ENCODE data around the gene LRRK1. TPM values are rescaled to one million over a fixed set of nuclear protein-coding genes. Genes with fewer than 3 reads are reported as not detected.

Gene LRRK1
- total and polyA plus RNA-seq, 2 experiments from 2014 or later: 2.6 to 4.5 TPM

DNA sequence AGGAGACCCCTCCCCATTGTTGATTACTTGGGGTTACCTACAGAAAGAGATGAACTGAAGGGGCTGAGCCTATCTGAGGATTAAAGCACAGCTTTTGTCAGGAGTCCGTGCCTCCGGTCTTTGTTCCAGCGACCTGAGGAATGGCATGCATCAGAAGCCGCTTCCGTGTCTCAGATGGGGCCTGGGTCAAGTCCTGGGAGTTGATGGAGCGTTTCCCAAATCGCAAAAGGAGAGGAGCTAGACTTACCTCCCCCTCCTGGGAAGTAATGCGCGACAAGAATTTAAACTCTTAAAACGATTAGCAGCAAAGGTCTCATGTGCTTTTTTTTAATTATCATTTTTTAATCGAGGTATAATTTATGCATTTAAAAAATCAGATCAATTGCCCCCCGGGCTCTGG is 40.5 kb upstream of the LRRK1 start:
- Histone ChIP-seq H2AFZ (no peak overlapping the region; the same call in 1 of the 2 replicates), H3K4me1 (ENCODE audit: insufficient read depth) (peaks cover 15% of the 10 kb centered on the region), H3K4me2 (peak overlapping the region; percentile 64), H3K9me2 (ENCODE audit: insufficient read depth) (no peaks in the 10 kb centered on the region), H3K27ac (ENCODE audit: low read depth) (no peak overlapping the region), H3K4me3 (peak overlapping the region; percentile 76), H3F3A (replicated peaks; ENCODE audit: low read depth) (peaks cover 8% of the 10 kb centered on the region; the same call in 1 of the 2 replicates), H3K79me2 (replicated peaks; ENCODE audit: insufficient read depth) (no peaks in the 10 kb centered on the region), H3K27me3 (ENCODE audit: insufficient read depth) (peaks cover 66% of the 10 kb centered on the region), H4K20me1 (replicated peaks; ENCODE audit: insufficient read depth) (no peaks in the 10 kb centered on the region), H3K36me3 (ENCODE audit: insufficient read depth) (no peaks in the 10 kb centered on the region)
- no peak for TF ChIP-seq EZH2phosphoT487 (IDR thresholded peaks at IDR 0.05; ENCODE audit: unreplicated experiment)
- TF ChIP-seq ZNF331 (CRISPR knock-in tag; IDR thresholded peaks at IDR 0.05; ENCODE audit: low read depth): no peak
- TF ChIP-seq CREB1 (CRISPR knock-in tag; IDR thresholded peaks at IDR 0.05; ENCODE audit: low read depth): 0 out of 2 replicates have a peak, but pooled peaks have one; percentile 3
- TF ChIP-seq JUNB (IDR thresholded peaks at IDR 0.05; ENCODE audit: unreplicated experiment): no peak
- TF ChIP-seq ZNF114 (CRISPR knock-in tag; IDR thresholded peaks at IDR 0.05): no peak
- TF ChIP-seq, protein P1, sequence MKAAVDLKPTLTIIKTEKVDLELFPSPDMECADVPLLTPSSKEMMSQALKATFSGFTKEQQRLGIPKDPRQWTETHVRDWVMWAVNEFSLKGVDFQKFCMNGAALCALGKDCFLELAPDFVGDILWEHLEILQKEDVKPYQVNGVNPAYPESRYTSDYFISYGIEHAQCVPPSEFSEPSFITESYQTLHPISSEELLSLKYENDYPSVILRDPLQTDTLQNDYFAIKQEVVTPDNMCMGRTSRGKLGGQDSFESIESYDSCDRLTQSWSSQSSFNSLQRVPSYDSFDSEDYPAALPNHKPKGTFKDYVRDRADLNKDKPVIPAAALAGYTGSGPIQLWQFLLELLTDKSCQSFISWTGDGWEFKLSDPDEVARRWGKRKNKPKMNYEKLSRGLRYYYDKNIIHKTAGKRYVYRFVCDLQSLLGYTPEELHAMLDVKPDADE (IDR thresholded peaks at IDR 0.05): no peak
- TF ChIP-seq EZH2 (IDR thresholded peaks at IDR 0.05; ENCODE audit: low read depth, unreplicated experiment): peak; percentile 73
- Mint-ChIP-seq H3K9me3 (0 out of 3 replicates have a peak, but pooled peaks cover 2% of the 10 kb centered on the region), H3K4me3 (peak overlapping the region; percentile 76), H3K27ac (no peak overlapping the region), H3K4me1 (peaks cover 25% of the 10 kb centered on the region), H3K36me3 (ENCODE audit: low read depth) (no peaks in the 10 kb centered on the region; the same call in 2 of the 3 replicates), H3K27me3 (ENCODE audit: insufficient read depth, low read depth, poor library complexity) (peaks cover 50% of the 10 kb centered on the region)
- DNase-seq (ENCODE audit: low spot score) (peak; percentile 75), ATAC-seq (peak; percentile 41)

DNA sequence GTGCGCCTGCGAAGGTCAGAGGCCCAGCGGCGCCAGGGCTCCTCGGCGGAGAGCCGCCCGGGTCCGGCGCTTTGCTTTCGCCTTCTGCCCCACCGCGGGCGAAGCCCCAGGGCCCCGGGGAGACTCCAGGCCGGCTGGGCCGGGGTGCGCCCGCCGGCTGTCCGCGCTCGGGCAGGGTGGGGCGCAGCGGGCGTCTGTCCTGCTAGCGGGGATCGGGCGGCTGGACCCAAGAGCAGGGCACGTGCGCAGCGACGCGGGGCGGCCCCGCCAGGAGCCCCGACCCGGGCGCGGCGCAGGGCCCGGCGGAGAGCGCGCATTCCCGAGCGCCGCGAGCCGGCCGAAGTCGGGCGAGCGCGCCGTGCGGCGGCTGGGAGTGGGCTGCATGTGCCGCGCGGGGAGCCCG is 40.1 kb upstream of the LRRK1 start:
- peaks cover 70% of the 10 kb centered on the region for H3K27me3 ChIP-seq (ENCODE audit: insufficient read depth)
- peak overlapping the region; percentile 64 for H3K4me2 ChIP-seq
- no peak overlapping the region; the same call in 1 of the 2 replicates for H2AFZ ChIP-seq

More for the DNA sequence above, 40.1 kb upstream of the LRRK1 start:
- TF ChIP-seq, protein P1 (IDR thresholded peaks at IDR 0.05): no peak
- no peak for TF ChIP-seq POLR2AphosphoS5 (IDR thresholded peaks at IDR 0.05; ENCODE audit: low read depth)
- TF ChIP-seq, protein P2, sequence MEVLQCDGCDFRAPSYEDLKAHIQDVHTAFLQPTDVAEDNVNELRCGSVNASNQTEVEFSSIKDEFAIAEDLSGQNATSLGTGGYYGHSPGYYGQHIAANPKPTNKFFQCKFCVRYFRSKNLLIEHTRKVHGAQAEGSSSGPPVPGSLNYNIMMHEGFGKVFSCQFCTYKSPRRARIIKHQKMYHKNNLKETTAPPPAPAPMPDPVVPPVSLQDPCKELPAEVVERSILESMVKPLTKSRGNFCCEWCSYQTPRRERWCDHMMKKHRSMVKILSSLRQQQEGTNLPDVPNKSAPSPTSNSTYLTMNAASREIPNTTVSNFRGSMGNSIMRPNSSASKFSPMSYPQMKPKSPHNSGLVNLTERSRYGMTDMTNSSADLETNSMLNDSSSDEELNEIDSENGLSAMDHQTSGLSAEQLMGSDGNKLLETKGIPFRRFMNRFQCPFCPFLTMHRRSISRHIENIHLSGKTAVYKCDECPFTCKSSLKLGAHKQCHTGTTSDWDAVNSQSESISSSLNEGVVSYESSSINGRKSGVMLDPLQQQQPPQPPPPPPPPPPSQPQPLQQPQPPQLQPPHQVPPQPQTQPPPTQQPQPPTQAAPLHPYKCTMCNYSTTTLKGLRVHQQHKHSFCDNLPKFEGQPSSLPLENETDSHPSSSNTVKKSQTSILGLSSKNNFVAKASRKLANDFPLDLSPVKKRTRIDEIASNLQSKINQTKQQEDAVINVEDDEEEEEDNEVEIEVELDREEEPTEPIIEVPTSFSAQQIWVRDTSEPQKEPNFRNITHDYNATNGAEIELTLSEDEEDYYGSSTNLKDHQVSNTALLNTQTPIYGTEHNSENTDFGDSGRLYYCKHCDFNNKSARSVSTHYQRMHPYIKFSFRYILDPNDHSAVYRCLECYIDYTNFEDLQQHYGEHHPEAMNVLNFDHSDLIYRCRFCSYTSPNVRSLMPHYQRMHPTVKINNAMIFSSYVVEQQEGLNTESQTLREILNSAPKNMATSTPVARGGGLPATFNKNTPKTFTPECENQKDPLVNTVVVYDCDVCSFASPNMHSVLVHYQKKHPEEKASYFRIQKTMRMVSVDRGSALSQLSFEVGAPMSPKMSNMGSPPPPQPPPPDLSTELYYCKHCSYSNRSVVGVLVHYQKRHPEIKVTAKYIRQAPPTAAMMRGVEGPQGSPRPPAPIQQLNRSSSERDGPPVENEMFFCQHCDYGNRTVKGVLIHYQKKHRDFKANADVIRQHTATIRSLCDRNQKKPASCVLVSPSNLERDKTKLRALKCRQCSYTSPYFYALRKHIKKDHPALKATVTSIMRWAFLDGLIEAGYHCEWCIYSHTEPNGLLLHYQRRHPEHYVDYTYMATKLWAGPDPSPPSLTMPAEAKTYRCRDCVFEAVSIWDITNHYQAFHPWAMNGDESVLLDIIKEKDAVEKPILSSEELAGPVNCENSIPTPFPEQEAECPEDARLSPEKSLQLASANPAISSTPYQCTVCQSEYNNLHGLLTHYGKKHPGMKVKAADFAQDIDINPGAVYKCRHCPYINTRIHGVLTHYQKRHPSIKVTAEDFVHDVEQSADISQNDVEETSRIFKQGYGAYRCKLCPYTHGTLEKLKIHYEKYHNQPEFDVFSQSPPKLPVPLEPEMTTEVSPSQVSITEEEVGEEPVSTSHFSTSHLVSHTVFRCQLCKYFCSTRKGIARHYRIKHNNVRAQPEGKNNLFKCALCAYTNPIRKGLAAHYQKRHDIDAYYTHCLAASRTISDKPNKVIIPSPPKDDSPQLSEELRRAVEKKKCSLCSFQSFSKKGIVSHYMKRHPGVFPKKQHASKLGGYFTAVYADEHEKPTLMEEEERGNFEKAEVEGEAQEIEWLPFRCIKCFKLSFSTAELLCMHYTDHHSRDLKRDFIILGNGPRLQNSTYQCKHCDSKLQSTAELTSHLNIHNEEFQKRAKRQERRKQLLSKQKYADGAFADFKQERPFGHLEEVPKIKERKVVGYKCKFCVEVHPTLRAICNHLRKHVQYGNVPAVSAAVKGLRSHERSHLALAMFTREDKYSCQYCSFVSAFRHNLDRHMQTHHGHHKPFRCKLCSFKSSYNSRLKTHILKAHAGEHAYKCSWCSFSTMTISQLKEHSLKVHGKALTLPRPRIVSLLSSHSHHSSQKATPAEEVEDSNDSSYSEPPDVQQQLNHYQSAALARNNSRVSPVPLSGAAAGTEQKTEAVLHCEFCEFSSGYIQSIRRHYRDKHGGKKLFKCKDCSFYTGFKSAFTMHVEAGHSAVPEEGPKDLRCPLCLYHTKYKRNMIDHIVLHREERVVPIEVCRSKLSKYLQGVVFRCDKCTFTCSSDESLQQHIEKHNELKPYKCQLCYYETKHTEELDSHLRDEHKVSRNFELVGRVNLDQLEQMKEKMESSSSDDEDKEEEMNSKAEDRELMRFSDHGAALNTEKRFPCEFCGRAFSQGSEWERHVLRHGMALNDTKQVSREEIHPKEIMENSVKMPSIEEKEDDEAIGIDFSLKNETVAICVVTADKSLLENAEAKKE (CRISPR knock-in tag; IDR thresholded peaks at IDR 0.05): no peak
- peaks cover 50% of the 10 kb centered on the region for H3K27me3 Mint-ChIP-seq (ENCODE audit: insufficient read depth, low read depth, poor library complexity)
- DNase-seq (ENCODE audit: low spot score) (peak; percentile 55), ATAC-seq (peak; percentile 23)
- no peaks in the 10 kb centered on the region for H3K36me3 ChIP-seq (ENCODE audit: insufficient read depth)
- peak overlapping the region; percentile 76 for H3K4me3 Mint-ChIP-seq
- no peaks in the 10 kb centered on the region; the same call in 2 of the 3 replicates for H3K36me3 Mint-ChIP-seq (ENCODE audit: low read depth)
- peak overlapping the region; percentile 76 for H3K4me3 ChIP-seq
- H3K27ac Mint-ChIP-seq: no peak overlapping the region
- peaks cover 8% of the 10 kb centered on the region; the same call in 1 of the 2 replicates for H3F3A ChIP-seq (replicated peaks; ENCODE audit: low read depth)
- no peaks in the 10 kb centered on the region for H3K9me2 ChIP-seq (ENCODE audit: insufficient read depth)
- H3K4me1 ChIP-seq (ENCODE audit: insufficient read depth): peaks cover 15% of the 10 kb centered on the region
- H4K20me1 ChIP-seq (replicated peaks; ENCODE audit: insufficient read depth): no peaks in the 10 kb centered on the region
- H3K79me2 ChIP-seq (replicated peaks; ENCODE audit: insufficient read depth): no peaks in the 10 kb centered on the region
- H3K4me1 Mint-ChIP-seq: peaks cover 25% of the 10 kb centered on the region
- H3K9me3 Mint-ChIP-seq: 0 out of 3 replicates have a peak, but pooled peaks cover 2% of the 10 kb centered on the region
- H3K27ac ChIP-seq (ENCODE audit: low read depth): no peak overlapping the region

Data from GM23338 (cell line).